Common myeloid progenitor, CD34-positive (primary cell): ENCODE results near the gene REC8.
"Not testable (repeated sequence)": the region's sequence is repeated elsewhere in the genome, so short reads cannot be mapped to it uniquely, and the experiment has no call there.

Experiments used
- CTCF ChIA-PET: fragments of 350-600 bp; sonication (Branson Sonifier 250); formaldehyde crosslinking; loops from one replicate; lab custom pipeline; 2021; ENCODE audit warnings: antibody characterized with exemption; lab: Charles Lee
- POLR2A ChIA-PET: fragments of 350-600 bp; sonication (Branson Sonifier 250); formaldehyde crosslinking; loops from one replicate; lab custom pipeline; 2021; ENCODE audit warnings: antibody characterized with exemption; lab: Charles Lee
- DNase-seq, 3 donors: peaks; one replicate each; pipeline versions ENCODE4 v3.0.0 to v3.0.0-alpha.2; 2013
- H3K27ac ChIP-seq, 2 experiments: 1 replicate in 1 of 2; 2 replicates in 1 of 2; pipeline ENCODE4 v1.7.0; 2013; ENCODE audit warnings: inconsistent platforms in 2 of 2, low read length in 2 of 2, mild to moderate bottlenecking in 2 of 2, low read depth in 1 of 2, moderate library complexity in 1 of 2; ENCODE audit not compliant: severe bottlenecking in 2 of 2, insufficient read depth in 1 of 2, poor library complexity in 1 of 2
- H3K27me3 ChIP-seq, 5 experiments: replicated peaks in 2 of 5; 1 replicate in 3 of 5; 2 replicates in 2 of 5; pipeline versions ENCODE4 v1.6.1 to v1.7.0; 2013; ENCODE audit warnings: low read length in 4 of 5, mild to moderate bottlenecking in 2 of 5, moderate library complexity in 2 of 5, inconsistent platforms in 1 of 5; ENCODE audit not compliant: insufficient read depth in 5 of 5, control insufficient read depth in 4 of 5
- H3K36me3 ChIP-seq, 4 experiments: 1 replicate in 2 of 4; 2 replicates in 2 of 4; pipeline versions ENCODE4 v1.6.1 to v1.7.0; 2013; ENCODE audit warnings: low read length in 3 of 4, control low read depth in 1 of 4, mild to moderate bottlenecking in 1 of 4; ENCODE audit not compliant: control insufficient read depth in 4 of 4, insufficient read depth in 4 of 4
- H3K4me1 ChIP-seq, 4 experiments: 1 replicate in 3 of 4; 2 replicates in 1 of 4; pipeline versions ENCODE4 v1.6.1 to v1.7.1; 2013; ENCODE audit warnings: low read length in 3 of 4, mild to moderate bottlenecking in 3 of 4, control low read depth in 1 of 4, inconsistent platforms in 1 of 4, moderate library complexity in 1 of 4; ENCODE audit not compliant: control insufficient read depth in 4 of 4, insufficient read depth in 4 of 4; ENCODE audit errors: control extremely low read depth in 1 of 4
- H3K4me3 ChIP-seq, 7 experiments: 1 replicate in 4 of 7; 2 replicates in 3 of 7; pipeline versions ENCODE4 v1.5.1 to v1.7.0; 2013; ENCODE audit warnings: mild to moderate bottlenecking in 7 of 7, low read length in 6 of 7, moderate library complexity in 6 of 7, inconsistent platforms in 2 of 7, low read depth in 2 of 7, control low read depth in 1 of 7; ENCODE audit not compliant: insufficient read depth in 4 of 7, control insufficient read depth in 1 of 7; ENCODE audit errors: extremely low read depth in 1 of 7
- H3K9me3 ChIP-seq, 5 experiments: 1 replicate in 4 of 5; 2 replicates in 1 of 5; pipeline versions ENCODE4 v1.6.1 to v1.7.1; 2013; ENCODE audit warnings: low read length in 4 of 5, mild to moderate bottlenecking in 2 of 5, inconsistent platforms in 1 of 5, low read depth in 1 of 5, moderate library complexity in 1 of 5; ENCODE audit not compliant: control insufficient read depth in 4 of 5, insufficient read depth in 2 of 5; ENCODE audit errors: control extremely low read depth in 1 of 5
- WGBS: methylation state at CpG from one replicate; pipeline ENCODE4 v1.1.5; 2013; ENCODE audit not compliant: insufficient coverage; 5-methylcytosine and 5-hydroxymethylcytosine counted together

REC8 gene

DNA sequence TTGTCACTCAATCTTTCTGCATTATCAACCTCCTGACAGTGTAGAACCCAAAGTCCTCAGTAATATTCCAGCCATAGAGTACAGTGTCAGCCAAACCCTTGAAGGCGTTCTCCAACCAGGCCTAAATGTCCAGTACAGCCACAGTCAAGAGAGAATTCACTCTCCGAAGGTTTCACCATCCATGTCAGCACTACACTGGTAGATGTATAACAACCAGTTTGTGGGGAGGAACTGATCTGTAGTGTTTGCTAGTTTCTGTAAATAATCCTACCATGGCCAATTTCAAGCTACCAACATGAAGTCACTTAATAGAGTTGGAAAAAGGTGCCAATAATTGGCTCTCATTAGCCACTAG is 44.4 kb downstream of the REC8 start:
- POLR2A ChIA-PET = interaction anchor here (0.8 kb wide), 1 partner anchor 26 kb away, joined by 3 read pairs; the partner anchor contains the start of gene TINF2
- no peak for DNase-seq

DNA sequence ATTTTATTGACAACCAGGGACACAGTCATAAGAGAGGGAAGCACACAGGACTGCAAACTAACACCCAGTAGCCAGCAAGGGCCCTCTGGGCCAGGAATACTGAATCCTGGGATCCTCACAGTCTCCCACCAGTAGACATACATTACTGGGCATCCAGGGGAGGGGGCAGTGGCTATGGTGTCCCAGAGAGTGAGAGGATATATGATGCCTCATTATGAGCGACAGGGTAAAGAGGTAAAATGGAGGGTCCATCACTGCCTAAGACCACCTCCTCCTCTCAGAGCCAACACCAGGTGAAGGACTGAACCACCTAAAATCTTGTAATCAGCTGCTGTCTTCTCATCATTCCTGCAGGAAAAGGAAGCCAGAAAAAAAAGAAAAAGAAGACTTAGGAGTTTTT is 45.0 kb downstream of the REC8 start:
- H3K4me1 ChIP-seq = peaks cover 7 to 33% (median 26%) of the 10 kb centered on the region in 4 experiments
- H3K27ac ChIP-seq, DNase-seq, POLR2A ChIA-PET, H3K4me3 ChIP-seq, H3K9me3 ChIP-seq, H3K27me3 ChIP-seq: not testable (repeated sequence)
- H3K36me3 ChIP-seq = peaks cover 0 to 17% (median 9%) of the 10 kb centered on the region in 4 experiments
- CTCF ChIA-PET = interaction anchor here (0.9 to 3.4 kb wide), 7 partner anchors 16 to 91 kb away, joined by 3 to 31 read pairs (median 7); partner anchors contain the start of genes CIDEB, GMPR2, NEDD8 and TINF2
- no CpG with 5 or more reads among the region's 1 CpG for WGBS

More for the DNA sequence above, 44.4 kb downstream of the REC8 start:
- CTCF ChIA-PET = interaction anchor here (0.8 to 3.4 kb wide), 18 partner anchors 9 to 149 kb away, joined by 3 to 31 read pairs (median 5); partner anchors contain the start of genes CIDEB, GMPR2, NEDD8 and RABGGTA
- H3K27ac ChIP-seq = no peak overlapping the region
- WGBS = no CpG with 5 or more reads among the region's 2 CpGs
- H3K36me3 ChIP-seq = peaks cover 0 to 20% (median 10%) of the 10 kb centered on the region in 4 experiments
- peaks cover 7 to 33% (median 26%) of the 10 kb centered on the region in 4 experiments for H3K4me1 ChIP-seq
- no peaks in the 10 kb centered on the region for H3K9me3 ChIP-seq
- no peaks in the 10 kb centered on the region for H3K27me3 ChIP-seq
- H3K4me3 ChIP-seq = peak overlapping the region in 3 of 7 experiments; percentile 99

DNA sequence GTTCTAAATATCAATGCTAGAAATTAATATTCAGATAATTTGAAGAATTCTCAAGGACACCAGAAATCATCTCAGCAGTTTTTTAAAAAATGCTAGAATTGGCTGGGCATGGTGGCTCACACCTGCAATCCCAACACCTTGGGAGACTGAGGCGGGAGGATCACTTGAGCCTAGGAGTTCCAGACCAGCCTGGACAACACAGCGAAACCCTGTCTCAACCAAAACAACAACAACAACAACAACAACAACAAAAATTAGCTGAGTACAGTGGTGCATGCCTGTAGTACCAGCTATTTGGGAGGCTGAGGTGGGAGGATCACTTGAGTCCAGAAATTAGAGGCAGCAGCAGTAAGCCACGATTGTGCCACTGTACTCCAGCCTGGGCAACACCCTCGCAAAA is 47.2 kb downstream of the REC8 start:
- 100% methylated on average over 1 of the region's 4 CpGs for WGBS
- Histone ChIP-seq H3K4me1 (peaks cover 1 to 23% (median 14%) of the 10 kb centered on the region in 4 experiments), H3K27me3 (no peaks in the 10 kb centered on the region), H3K27ac (no peak overlapping the region), H3K9me3 (no peaks in the 10 kb centered on the region), H3K4me3 (no peak overlapping the region), H3K36me3 (peaks cover 0 to 17% (median 9%) of the 10 kb centered on the region in 4 experiments)
- POLR2A ChIA-PET = no interaction called here
- CTCF ChIA-PET = interaction anchor here (0.9 to 2.3 kb wide), 5 partner anchors 9 to 80 kb away, joined by 3 to 4 read pairs (median 4); partner anchors contain the start of gene TINF2
- DNase-seq = no peak

DNA sequence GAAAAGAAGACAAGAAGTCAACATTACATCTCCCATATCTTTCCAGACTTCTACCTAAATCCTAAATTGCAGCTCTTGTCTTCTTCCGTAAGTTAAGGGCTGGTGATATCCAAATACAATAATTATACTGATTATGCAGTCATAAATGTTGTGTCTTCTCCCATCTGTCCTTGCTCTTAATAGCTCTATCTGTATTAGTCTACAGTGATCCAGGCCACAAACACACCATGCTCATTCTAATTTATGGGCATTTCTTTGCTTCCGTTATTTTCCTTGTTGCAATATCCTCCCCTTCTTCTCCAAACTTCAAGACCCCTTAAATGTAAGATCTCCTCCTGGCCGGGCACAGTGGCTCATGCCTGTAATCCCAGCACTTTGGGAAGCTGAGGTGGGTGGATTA is 47.6 kb downstream of the REC8 start:
- no peaks in the 10 kb centered on the region for H3K9me3 ChIP-seq
- H3K4me1 ChIP-seq = peaks cover 0 to 18% (median 12%) of the 10 kb centered on the region in 4 experiments
- no peak overlapping the region for H3K4me3 ChIP-seq
- no peak for DNase-seq
- H3K27me3 ChIP-seq = no peaks in the 10 kb centered on the region
- ChIA-PET CTCF (interaction anchor here (0.9 to 2.3 kb wide), 6 partner anchors 9 to 79 kb away, joined by 3 to 4 read pairs (median 4); partner anchors contain the start of gene TINF2), POLR2A (no interaction called here)
- peaks cover 0 to 15% (median 9%) of the 10 kb centered on the region in 4 experiments for H3K36me3 ChIP-seq
- H3K27ac ChIP-seq = no peak overlapping the region
- WGBS = 100% methylated on average over 1 of the region's 3 CpGs

DNA sequence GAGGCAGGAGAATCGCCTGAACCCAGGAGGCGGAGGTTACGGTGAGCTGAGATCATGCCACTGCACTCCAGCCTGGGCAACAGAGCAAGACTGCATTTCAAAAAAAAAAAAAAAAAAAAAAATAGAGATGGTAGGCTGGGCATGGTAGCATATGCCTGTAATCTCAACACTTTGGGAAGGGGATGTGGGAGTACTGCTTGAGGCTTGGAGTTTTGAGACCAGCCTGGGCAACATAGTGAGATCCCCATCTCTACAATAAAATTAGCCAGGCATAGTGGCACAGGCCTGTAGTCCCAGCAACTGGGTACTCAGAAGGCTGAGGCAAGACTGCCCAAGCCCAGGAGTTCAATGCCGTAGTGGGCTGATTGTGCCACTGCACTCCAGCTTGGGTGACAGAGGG is 51.1 kb downstream of the REC8 start:
- H3K4me3 ChIP-seq, H3K27me3 ChIP-seq, H3K9me3 ChIP-seq, DNase-seq, H3K4me1 ChIP-seq, POLR2A ChIA-PET, H3K27ac ChIP-seq, H3K36me3 ChIP-seq: not testable (repeated sequence)
- 100% methylated on average over 1 of the region's 4 CpGs for WGBS
- CTCF ChIA-PET = interaction anchor here (1.0 to 1.5 kb wide), 2 partner anchors 19 to 27 kb away, joined by 3 to 4 read pairs; partner anchors contain the start of genes TINF2 and TM9SF1

DNA sequence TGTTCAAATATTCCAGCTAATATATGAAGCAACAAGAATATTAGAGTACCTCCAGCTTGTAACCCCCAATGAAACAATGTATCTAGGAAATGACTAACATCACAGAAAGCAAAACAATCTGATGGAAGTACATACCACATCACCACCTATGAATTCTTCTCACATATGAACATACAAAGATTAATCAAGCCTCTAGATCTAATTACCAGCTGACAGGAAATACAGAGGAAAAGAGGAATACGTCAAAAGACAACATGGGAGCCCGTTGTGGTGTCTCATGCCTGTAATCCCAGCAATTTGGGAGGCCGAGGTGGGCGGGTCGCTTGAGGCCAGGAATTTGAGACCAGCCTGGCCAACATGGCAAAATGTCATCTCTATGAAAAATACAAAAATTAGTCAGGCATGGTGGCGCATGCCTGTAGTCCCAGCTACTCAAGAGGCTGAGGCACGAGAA is 52.8 kb downstream of the REC8 start:
- H3K4me1 ChIP-seq = no peaks in the 10 kb centered on the region
- H3K36me3 ChIP-seq = peaks cover 0 to 9% (median 2%) of the 10 kb centered on the region in 4 experiments
- no peaks in the 10 kb centered on the region for H3K27me3 ChIP-seq
- no peak overlapping the region for H3K27ac ChIP-seq
- no peak for DNase-seq
- ChIA-PET POLR2A (interaction anchor here (0.8 kb wide), 1 partner anchor 18 kb away, joined by 3 read pairs; the partner anchor contains the start of gene TINF2), CTCF (interaction anchor here (1.5 kb wide), 2 partner anchors 11 to 18 kb away, joined by 4 read pairs; partner anchors contain the start of genes CHMP4A and TINF2)
- 84% methylated on average over 7 of the region's 7 CpGs for WGBS
- no peak overlapping the region for H3K4me3 ChIP-seq
- no peaks in the 10 kb centered on the region for H3K9me3 ChIP-seq

DNA sequence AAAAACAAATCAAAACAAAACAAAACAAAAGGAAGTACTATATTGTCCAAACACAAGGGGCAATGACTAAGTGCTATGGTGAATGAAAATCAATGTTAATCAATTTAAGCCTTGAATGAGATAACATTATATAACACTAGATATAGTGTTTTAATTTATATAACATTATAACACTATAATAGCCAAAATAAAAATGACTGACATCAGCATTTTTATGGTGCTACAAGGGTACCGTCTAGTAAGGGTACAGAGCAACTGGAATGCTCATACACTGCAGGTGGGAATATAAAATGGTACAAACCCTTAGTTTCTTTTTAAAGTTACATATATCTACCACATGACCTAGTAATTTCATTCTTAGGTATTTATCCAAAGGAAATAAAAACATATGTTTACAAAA is 54.6 kb downstream of the REC8 start:
- no CpG with 5 or more reads among the region's 1 CpG for WGBS
- H3K36me3 ChIP-seq = peaks cover 0 to 9% (median 2%) of the 10 kb centered on the region in 4 experiments
- no peak overlapping the region for H3K27ac ChIP-seq
- H3K27me3 ChIP-seq = no peaks in the 10 kb centered on the region
- no peak for DNase-seq
- H3K4me1 ChIP-seq = peaks cover 0 to 9% (median 8%) of the 10 kb centered on the region in 4 experiments
- H3K9me3 ChIP-seq = no peaks in the 10 kb centered on the region
- ChIA-PET CTCF (interaction anchor here (2.1 kb wide), 2 partner anchors 11 to 15 kb away, joined by 7 to 12 read pairs; partner anchors contain the start of genes MDP1 and TINF2), POLR2A (no interaction called here)
- H3K4me3 ChIP-seq = no peak overlapping the region
